Hindlimb muscle (tissue), 1 donor: ENCODE results near the gene HPCAL1. TPM values are rescaled to one million over a fixed set of nuclear protein-coding genes. Genes with fewer than 3 reads are reported as not detected.

ENCODE experiments used
- DNase-seq: peaks from one replicate; pipeline ENCODE4 v3.0.0-alpha.2; 2013
- polyA plus RNA-seq: library from polyadenylated mRNA; unstranded; fragments of 120-200 nt; gene quantifications from one replicate; pipeline ENCODE4 v1.2.1, GENCODE V29; 2013; ENCODE audit not compliant: insufficient read length

Gene HPCAL1
- polyA plus RNA-seq, 1 donor, result 48.0 TPM

- no peak for DNase-seq
Observed at GRCh38 chr2:10337449-10338269, 35.0 kb downstream of the HPCAL1 start.

- DNase-seq, result no peak
Observed at GRCh38 chr2:10338270-10339188, 35.8 kb downstream of the HPCAL1 start.

GRCh38 chr2:10339647-10340592 is 37.2 kb downstream of the HPCAL1 start:
- DNase-seq, result no peak

- DNase-seq, result no peak
Observed at GRCh38 chr2:10340593-10340975, 37.9 kb downstream of the HPCAL1 start.

DNA sequence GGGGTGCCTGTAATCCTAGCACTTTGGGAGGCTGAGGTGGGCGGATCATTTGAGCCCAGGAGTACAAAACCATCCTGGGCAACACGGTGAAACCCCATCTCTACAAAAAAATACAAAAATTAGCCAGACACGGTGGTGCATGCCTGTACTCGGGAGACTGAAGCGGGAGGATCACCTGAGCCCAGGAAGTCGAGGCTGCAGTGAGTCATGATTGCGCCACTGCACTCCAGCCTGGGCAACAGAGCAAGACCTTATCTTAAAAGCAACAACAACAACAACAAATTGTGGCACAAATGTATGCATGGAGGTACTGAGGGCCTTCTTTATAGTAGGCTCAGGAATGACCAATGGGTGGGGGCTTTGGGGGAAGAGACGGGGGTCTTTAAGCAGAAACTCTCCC is 38.5 kb downstream of the HPCAL1 start:
- no peak for DNase-seq

GRCh38 chr2:10342245-10342951 is 39.7 kb downstream of the HPCAL1 start:
- no peak for DNase-seq

- no peak for DNase-seq
Observed at GRCh38 chr2:10343191-10343590, 40.5 kb downstream of the HPCAL1 start.

- DNase-seq, result no peak
Observed at GRCh38 chr2:10343658-10344057, 41.0 kb downstream of the HPCAL1 start.

- no peak for DNase-seq
Observed at GRCh38 chr2:10344105-10345066, 41.7 kb downstream of the HPCAL1 start.

DNA sequence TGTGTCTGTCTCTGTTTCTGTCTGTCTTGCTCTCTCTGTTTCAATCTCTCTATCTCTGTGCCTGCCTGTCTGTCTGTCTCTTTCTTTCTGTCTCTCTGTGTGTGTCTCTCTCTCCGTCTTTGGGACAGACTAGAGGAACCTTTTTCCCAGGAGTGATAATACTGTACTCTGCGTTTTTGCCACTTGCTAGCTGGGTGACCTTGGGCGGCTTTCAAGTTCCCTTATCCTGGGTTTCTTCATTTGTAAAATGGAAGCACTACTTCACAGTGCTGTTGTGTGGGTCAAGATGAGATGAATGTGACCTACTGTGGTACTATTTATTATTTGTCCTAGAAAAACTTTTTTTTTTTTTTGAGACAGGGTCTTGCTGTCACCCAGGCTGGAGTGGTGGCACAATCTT is 42.4 kb downstream of the HPCAL1 start:
- DNase-seq, result no peak

GRCh38 chr2:10345813-10346212 is 43.1 kb downstream of the HPCAL1 start:
- no peak for DNase-seq

DNA sequence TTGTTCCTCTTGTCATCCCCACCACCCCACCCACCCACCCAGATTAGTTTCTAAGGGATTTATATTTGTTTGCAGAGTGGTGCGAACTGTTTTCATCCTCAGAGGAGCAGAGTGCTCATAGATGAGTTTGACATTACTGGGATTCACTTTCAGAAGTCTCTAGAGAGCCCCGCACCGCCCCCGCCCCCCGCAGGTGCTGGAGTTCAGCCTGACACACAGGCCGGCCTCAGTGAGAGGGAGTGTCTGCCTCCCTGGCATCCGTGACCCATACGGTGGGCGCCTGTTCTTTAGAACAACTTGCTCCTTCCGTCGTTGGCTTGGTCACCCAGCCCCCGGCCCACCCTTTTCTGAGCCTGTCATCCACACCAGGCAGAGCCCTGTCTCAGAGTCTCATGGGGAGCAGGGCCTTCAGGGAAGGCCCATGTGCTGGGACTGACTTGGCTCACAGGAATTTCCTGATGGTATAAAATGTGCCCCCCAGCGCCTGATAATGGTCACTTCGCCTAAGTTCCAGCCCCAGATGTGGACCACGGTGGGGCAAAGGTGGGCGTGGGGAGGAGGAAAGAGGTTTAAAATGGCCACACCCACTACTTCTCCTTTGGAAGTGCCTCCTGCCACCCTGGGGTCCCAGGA is 44.3 kb downstream of the HPCAL1 start:
- no peak for DNase-seq

DNA sequence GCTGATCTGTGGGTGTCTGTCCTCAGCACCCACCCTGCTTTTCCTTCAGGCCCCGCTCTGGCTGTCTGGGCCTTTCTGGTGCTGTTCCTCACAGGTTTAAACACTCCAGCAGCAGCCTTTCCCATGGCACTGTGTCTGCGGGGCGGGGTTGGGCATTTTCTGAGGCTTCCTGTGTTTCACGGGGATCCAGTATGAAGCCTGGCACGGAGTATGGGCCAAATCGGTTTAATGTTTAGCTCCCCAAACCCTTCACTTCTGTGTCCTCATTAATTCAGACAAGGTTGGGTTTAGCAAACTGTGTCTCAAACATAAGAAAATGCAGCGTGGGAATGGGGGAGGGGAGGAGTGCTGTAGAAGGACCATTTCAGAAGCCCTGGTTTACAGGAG is 44.9 kb downstream of the HPCAL1 start:
- no peak for DNase-seq

- DNase-seq, result no peak
Observed at GRCh38 chr2:10348891-10349290, 46.2 kb downstream of the HPCAL1 start.

DNA sequence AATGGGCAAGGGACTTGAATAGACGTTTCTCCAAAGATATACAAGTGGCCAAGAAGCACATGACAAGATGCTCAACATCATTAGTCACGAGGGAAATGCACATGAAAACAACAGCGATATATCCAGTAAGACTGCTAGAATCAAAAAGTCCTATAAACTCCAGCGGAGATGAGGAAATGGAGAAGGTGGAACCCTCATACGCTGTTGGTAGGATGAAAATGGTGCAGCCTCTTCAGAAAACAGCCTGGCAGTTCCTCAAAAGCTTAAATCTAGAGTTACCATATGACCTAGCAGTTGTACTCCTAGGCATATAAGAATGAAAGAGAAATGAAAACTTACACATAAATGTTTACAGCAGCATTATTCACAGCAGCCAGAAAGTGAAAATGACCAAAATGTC is 48.1 kb downstream of the HPCAL1 start:
- no peak for DNase-seq

DNA sequence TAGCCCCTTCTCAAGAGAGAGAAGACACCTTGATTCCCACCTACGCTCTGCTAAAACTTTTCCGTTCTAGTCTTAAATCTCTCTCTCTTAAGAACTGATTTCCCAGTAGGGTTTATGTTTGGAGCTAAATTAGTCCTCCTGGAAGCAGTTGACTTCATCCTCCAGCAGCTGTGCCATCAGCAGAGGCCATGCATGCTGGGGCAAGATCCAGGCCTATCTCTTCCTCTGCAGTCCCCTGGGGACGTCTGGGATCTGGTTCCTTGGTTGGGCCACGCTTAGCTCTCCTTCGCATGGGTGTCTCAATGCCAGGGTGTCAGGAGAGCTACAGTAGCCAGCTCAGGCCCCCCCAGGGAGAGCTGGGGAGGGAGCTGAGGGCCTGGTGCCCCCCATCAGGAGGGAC is 49.7 kb downstream of the HPCAL1 start:
- DNase-seq, result no peak

DNA sequence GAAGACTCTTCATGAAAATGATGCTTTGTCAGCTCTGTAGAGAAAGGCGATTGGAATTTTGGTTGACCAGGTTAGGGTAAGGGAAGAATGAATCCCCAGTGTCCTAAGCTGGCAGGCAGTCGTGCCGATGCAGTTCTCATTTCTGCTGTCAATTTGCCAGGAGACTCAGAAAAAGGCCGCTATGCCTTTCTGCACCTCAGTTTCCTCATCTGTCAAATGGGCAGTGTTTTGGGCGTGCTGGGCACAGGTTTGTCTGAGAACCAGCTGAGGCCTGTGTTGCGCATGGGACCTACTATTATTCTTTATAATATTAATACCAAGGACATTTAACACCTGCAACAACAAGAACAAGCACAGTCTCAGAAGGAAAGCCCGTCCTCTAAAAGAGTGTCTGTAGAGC is 50.3 kb downstream of the HPCAL1 start:
- no peak for DNase-seq

DNA sequence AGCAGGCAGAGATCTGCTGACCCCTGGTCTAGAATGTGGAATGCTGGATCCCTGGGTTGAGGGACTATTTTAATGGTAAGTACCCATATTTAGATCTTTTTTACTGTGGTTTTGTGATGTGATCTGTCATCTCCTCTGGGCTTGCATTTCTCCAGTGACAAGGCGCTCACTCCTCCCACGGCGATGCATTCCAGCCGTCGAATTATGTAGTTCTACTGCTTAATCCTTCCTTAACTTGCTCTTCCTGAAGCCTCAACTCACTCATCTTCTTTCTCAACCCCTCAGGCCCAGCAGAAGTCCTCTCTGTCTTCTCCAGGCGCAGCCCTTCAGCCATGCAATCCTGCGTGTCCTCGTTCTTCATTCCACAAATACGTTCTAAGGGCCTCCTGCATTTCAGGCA is 51.2 kb downstream of the HPCAL1 start:
- DNase-seq, result no peak

DNA sequence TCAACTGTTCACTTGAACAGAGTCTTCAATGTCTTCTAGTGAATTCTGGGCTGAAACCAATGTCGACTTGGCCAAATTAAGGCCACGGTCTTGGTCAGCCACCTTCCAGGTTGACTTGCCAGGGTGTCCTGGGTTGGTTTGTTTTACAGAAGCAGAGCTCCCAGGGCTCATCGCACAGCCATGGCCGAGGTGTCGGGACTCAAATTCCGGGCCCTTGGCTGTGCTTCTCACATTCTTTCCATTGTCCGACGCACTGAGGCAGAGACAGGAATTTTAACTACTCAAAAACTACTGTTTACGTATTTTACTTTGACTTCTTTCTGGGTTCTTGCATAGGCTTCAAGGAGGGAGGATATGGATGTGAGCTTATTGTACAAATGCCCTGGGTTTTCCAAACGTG is 51.7 kb downstream of the HPCAL1 start:
- no peak for DNase-seq
